LNCAP (cell line): Measurements from ENCODE around the gene NDUFS8.

Experiments used
- CTCF ChIP-seq: fragments of 450-650 bp; IDR thresholded peaks from 2 replicates; pipeline ENCODE4 v1.5.1; 2017; ENCODE audit warnings: mild to moderate bottlenecking

NDUFS8 gene

GRCh38 chr11:68012044-68012842, 18.2 kb upstream of the NDUFS8 start:
- TF ChIP-seq CTCF = no peak

GRCh38 chr11:68012843-68013610, 17.5 kb upstream of the NDUFS8 start:
- TF ChIP-seq CTCF = no peak

GRCh38 chr11:68013611-68014156, 16.8 kb upstream of the NDUFS8 start:
- TF ChIP-seq CTCF = no peak

- no peak for TF ChIP-seq CTCF
Measured at GRCh38 chr11:68014157-68014946, 16.1 kb upstream of the NDUFS8 start.

GRCh38 chr11:68014947-68015447, 15.5 kb upstream of the NDUFS8 start:
- TF ChIP-seq CTCF = no peak

- TF ChIP-seq CTCF = no peak
Measured at GRCh38 chr11:68015467-68015866, 15.0 kb upstream of the NDUFS8 start.
